KOPT-K1 (cell line): ENCODE data around the gene CCN6.

Source experiments
- H3K27ac ChIP-seq: fragments of 200-600 bp; sonication (generic); 2 replicates; pipeline ENCODE4 v1.5.1; 2016; ENCODE audit warnings: antibody characterized with exemption, mild to moderate bottlenecking, low read depth, low read length; ENCODE audit not compliant: poor library complexity, severe bottlenecking
- H3K36me3 ChIP-seq: fragments of 200-600 bp; sonication (generic); 2 replicates; pipeline ENCODE4 v1.5.1; 2017; ENCODE audit warnings: antibody characterized with exemption, mild to moderate bottlenecking, low read length, moderate library complexity; ENCODE audit not compliant: insufficient read depth
- H3K9me3 ChIP-seq: fragments of 200-600 bp; sonication (generic); 2 replicates; pipeline ENCODE4 v1.5.1; 2017; ENCODE audit warnings: antibody characterized with exemption, low read length, mild to moderate bottlenecking; ENCODE audit not compliant: insufficient read depth, poor library complexity, severe bottlenecking

CCN6 gene

DNA sequence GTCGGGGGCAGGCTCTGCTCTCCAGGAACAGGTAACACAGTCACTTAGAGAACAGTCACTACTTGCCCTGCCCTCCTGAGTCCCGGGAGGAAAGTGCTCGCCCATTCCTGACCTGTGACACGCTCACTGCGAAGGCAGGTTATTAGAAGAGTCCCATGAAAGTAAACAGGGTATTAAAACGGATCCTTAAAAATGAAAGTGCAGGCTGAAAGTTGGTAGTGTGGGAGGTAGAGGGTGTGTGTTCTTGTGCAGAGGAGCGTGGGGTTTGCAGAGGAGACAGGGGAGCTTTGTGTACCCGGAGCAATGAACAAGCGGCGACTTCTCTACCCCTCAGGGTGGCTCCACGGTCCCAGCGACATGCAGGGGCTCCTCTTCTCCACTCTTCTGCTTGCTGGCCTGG, at the start of gene CCN6:
Gene CCN6, plus strand, starts transcription at position 104 of the 400 bp plus-strand sequence. Its CDS starts 254 bp downstream, at position 358.
- no peak within 1 kb of the TSS for H3K27ac ChIP-seq
- H3K36me3 ChIP-seq: no peaks in the 10 kb centered on the region
- no peaks in the 10 kb centered on the region for H3K9me3 ChIP-seq

DNA sequence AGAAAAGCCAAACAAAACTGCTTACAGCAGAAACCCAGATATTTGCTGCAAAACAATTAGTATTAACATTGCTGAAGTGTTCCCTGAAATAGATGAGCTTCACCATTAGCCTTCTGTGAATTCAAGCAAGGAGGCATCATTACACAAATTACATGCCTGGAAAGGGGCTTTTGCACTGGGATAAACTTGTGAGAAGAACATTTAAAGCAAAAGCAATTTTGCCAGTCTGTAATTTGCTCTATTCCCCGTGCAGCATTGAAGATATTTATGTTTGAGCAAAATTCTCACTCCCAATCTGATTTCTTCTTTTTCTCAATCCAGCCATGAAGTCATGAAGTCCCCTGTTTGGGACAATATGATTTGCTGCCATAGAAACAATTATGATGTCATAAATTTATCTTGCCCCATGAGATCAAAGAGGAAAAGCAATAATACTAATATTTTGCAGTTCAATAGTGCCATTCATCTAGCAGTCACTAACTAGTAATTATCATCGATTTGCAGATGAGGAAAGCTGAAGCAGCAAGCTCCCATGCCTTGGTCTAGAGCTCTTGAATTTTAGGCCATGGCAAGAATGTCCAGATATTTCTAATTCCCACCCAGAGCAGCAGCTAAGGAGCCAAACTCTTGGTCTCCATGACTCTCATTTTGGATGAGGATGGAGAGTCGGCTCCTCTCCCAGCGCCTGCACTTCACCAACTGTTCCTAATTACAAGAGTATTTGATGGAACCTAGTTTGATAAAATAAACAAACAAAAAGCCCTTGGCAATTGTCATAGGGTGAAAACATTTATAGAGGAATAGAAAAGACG, 49.5 kb upstream of the CCN6 start:
- H3K27ac ChIP-seq: no peak overlapping the region
- H3K36me3 ChIP-seq: no peaks in the 10 kb centered on the region
- H3K9me3 ChIP-seq: peaks cover 6% of the 10 kb centered on the region

DNA sequence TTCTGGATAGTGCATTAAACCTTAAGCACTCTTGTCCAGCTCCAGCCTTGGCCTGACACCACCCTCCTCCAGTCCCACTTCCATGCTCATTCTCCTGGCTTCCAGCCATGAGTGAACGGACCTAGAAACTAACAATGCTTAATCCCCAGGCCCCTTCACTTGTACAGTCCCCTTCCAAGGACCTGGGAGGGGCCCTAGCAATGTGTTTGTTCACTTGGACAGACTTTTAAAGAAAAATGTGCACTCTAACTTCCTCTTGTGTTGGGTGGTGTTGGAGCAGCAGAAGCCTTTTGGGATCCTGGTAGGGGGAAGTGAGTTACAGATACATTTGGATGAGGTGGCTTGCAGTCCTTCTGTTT, 48.9 kb upstream of the CCN6 start:
- H3K9me3 ChIP-seq: peaks cover 6% of the 10 kb centered on the region
- no peak overlapping the region for H3K27ac ChIP-seq
- H3K36me3 ChIP-seq: no peaks in the 10 kb centered on the region

DNA sequence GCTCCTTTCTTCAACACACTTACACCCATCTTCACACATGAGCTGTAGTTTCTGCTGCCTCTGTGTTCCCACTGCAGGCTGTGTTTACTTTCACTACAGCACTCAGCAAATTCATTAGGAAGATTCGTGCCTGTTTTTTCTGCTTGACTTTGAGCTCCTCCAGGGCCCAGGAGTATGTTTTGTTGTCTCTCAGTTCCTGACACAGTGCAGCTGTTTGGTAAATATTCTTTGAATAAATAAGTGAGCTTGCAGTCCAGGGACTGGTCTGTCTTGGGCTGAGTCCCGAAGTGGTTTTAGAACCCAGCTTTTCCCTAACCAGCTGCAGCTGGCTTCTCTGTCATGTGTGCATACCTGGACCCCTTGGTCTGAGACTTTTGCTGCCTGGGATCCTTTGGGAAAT, 46.6 kb upstream of the CCN6 start:
- Histone ChIP-seq H3K27ac (no peak overlapping the region), H3K36me3 (no peaks in the 10 kb centered on the region), H3K9me3 (no peaks in the 10 kb centered on the region)

DNA sequence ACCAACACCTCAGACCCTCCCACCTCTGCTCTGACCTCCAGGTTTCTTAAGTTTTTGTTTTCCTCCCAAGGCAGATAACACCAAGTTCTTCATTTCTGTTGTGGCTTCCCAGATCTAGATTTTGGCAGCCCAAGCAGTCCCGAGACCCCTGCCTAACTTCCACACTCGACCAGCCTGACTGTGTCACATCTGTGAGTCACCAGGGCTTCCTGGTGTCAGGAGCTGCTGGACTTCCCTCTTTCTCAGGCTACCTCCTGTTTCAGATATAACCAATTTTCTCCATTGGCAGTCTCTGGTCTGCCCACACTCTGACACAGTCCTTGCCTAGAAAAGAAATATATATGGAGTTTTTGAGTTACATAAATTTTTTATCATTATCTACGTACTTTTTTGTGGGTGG, 46.1 kb upstream of the CCN6 start:
- H3K27ac ChIP-seq: no peak overlapping the region
- no peaks in the 10 kb centered on the region for H3K9me3 ChIP-seq
- H3K36me3 ChIP-seq: no peaks in the 10 kb centered on the region

DNA sequence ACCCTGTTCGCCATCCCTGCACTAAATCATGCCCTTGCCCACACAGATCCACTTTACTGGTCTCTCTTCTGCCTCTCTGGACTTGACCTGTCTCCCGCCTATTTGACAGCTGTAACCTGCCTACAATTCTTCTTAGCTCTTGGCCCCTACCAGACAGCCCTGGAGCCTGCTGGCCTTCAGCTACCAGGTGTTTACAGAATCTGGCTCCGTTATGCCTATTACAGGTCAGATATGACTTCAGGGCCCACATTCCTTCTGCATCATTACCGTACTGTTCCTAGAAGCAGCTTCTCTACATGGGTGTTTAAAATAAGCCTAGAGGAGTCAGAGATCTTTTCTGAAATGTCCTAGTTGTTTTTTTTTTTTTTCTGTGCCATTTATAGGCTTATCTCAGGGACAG, 45.4 kb upstream of the CCN6 start:
- H3K9me3 ChIP-seq: no peaks in the 10 kb centered on the region
- H3K36me3 ChIP-seq: no peaks in the 10 kb centered on the region
- H3K27ac ChIP-seq: no peak overlapping the region

DNA sequence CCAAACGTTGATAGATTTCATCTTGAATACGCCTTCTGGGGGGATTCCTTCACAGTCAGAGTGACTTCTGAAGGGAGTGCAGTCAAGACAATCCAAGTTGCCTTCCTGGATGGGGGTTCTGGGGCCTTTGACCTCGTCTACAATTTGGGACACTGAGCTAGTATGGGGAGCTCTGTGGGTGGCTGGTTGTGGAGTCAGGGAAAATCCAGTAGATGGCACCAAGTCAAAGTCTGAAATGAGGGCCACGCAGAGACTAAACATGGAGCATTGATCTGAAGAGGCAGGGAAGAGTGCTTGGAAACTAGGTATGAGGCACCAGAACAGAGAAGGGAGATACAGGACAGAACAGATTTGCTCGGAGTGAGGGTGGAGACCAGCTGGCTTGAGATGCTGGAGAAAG, 43.6 kb upstream of the CCN6 start:
- Histone ChIP-seq H3K27ac (no peak overlapping the region), H3K9me3 (no peaks in the 10 kb centered on the region), H3K36me3 (no peaks in the 10 kb centered on the region)

DNA sequence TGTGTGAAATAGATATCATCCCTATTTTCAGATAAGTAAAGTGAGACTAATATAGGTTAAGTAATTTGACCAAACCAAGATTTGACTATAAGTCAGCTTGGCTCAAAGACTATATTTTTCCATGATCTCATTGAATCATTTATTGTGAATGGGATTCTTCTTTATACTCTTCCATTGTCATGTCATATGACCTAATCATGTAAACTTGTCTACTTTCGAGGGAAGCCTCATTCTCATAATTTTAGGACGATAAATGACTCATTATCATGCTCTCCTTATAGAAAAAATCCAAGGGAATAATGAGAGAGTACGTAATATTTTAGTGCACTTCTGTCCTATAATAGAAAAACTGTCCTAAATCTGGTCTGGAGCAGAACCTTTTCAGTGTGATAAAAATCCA, 40.9 kb upstream of the CCN6 start:
- Histone ChIP-seq H3K9me3 (no peaks in the 10 kb centered on the region), H3K27ac (no peak overlapping the region), H3K36me3 (no peaks in the 10 kb centered on the region)

DNA sequence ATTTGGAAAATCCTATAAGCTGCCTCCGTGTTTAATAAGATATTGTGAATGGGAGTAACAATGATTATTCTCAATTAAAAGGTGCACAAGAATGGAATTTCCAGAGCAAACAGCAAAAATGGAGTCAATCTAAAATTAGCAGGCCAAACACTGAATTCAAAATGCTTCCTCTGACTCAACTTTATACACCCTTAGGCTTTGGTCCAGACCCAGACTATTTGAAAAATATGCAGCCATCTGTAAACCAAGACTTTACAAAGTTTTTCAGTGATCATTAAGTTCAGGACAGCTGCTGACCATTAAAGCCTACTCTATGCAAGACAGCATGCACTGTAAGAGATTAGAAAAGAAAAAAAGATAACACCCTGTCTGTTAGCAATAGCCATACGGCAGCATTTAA, 39.4 kb upstream of the CCN6 start:
- Histone ChIP-seq H3K9me3 (no peaks in the 10 kb centered on the region), H3K36me3 (no peaks in the 10 kb centered on the region), H3K27ac (no peak overlapping the region)

DNA sequence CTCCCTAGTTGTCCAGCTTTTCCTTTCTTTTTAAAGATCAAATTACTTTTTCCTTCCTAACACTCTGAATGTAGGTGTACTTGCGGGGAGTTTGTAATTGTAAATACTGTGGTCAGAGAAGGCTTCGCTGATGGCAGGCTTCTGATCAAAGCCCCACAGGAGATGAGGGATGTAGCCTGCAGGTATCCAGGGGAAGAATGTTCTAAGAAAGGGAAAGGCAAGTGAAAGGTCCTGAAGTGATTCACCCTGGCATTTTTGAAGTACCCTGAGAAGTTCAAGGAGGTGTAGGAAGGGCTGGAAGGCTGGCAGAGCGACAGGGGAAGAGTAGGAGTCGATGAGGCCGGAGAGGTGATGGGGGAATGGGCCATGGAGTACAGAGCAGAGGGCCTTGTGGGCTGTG, 38.2 kb upstream of the CCN6 start:
- Histone ChIP-seq H3K27ac (no peak overlapping the region), H3K36me3 (no peaks in the 10 kb centered on the region), H3K9me3 (no peaks in the 10 kb centered on the region)

DNA sequence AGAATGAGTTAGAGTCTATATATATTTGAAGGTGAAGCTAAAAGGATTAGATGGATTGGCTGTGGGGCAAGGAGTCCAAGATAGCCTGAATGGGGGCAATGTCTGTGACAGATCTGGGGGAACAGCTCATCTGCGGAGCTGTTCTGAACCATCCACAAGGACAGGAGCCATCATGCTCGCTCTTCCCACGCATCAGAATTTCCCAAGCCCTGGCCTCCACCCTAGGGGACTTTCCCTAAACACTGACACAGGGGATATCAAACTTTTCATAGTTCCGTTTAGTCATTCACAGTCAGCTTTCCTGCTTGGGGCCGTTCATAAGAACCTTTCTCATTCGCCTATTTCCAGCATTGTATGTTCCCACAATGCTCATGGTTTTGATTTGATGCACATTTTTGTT, 37.6 kb upstream of the CCN6 start:
- no peak overlapping the region for H3K27ac ChIP-seq

DNA sequence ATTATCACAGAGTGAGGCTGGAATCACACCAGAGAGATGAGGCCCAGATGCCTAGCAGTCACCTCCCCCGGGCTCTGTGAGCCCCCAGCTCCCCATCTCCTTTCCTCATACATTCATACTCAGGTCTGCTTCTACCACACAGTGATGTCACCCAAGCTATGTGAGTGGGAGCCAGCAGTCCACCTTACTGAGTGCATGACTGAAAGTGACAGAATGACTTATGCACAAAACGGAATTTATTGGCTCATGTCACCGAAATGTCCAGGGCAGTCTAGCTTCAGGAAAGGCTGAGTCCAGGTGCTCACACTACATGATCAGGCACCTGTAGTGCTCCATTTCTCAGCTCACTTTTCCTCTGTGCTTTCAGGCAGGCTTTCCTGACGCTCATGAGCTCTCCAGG, 36.7 kb upstream of the CCN6 start:
- no peaks in the 10 kb centered on the region for H3K36me3 ChIP-seq
- no peak overlapping the region for H3K27ac ChIP-seq
- H3K9me3 ChIP-seq: no peaks in the 10 kb centered on the region

More for the DNA sequence above, 37.6 kb upstream of the CCN6 start:
- H3K9me3 ChIP-seq: no peaks in the 10 kb centered on the region
- no peaks in the 10 kb centered on the region for H3K36me3 ChIP-seq

DNA sequence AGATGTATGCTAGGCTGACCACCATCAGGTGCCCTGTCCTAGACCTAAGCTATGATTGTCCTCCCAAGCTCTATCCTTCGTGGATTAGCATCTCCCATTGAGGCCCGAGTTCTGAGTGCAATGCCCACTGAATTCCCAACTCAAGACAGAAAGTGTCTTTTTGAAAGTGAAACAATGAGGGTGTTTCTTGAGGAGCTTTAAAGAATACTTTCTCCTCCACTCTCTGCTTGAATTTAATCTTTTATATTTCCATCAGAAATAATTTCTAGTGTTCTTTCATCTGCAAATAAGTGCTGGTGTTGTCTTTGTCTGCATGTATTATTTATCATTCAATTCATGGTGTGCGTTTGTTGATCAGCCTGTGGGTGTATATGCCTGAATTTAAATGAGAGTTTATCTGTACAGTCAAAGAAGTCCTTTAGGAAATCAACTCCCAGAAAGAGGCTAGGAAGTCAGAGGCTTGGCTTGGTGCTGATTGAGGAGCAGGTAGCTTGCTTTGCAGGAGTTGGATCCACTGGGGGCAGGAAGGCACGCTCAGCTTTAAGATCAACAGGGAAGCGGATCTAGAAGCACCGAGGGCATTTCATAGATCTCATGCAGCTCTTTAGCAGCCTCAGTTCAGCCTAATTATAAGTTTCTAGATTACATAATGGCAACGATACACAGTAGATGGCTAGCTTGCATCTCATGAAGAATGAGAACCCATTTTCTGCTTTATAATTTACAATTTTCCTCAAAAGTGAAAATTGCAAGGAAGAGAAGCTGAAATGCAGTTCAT, 36.0 kb upstream of the CCN6 start:
- no peaks in the 10 kb centered on the region for H3K36me3 ChIP-seq
- no peaks in the 10 kb centered on the region for H3K9me3 ChIP-seq
- H3K27ac ChIP-seq: no peak overlapping the region

DNA sequence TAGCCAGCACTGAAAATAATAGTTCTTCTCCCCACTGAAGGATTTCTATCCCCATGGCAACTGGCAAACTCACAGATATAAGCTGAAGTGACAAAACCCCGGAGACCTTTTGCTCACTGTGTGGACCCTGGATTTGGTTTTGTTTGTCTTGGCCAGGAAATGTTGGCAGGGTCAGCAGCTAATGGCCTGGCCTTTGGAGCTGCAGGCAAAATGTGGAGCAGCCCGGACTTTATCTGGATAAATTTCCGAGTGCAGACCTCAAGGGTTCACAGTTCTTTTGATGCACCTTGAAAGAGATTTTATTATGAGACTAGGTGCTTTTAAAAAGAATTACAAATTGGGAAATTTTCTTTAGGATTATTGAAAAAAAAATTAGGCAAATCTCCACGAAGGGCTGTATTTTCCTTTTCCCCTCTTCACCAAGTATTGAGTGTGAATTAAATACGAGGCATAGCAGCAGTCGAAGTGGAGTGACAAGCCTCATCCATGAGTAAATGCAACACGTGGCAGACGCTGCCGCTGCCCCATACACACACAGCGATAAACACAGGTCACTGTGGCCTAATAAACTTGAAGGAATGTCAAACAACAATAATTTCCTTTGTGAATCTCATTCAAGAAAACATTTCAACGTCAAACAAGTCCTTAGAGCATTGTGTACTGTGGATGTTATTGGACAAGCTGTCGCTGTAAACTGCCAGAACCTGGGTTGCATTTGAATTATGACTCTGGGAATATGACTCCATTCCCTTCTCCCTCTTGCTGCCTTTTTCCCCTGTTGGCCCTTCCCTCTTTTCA, 35.1 kb upstream of the CCN6 start:
- Histone ChIP-seq H3K9me3 (no peaks in the 10 kb centered on the region), H3K36me3 (no peaks in the 10 kb centered on the region), H3K27ac (no peak overlapping the region)

DNA sequence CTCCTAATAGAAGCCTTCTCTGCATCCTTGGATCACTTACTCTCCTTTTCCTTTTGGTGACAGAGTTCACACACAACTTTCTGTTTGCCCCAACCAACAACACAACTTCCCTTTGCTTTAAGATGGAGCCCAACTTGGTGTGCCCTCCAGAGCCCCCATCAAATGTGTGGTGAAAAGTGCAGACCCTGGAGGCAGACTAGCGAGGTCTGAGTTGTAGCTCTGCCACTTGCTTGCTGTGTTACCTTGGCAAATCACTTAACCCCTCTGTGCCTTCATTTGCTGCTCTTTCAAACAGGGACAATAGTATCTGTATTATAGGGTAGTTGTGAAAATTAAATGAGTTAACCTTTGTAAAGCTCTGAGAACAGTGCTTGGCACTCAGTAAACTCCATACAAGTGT, 34.3 kb upstream of the CCN6 start:
- Histone ChIP-seq H3K9me3 (no peaks in the 10 kb centered on the region), H3K36me3 (no peaks in the 10 kb centered on the region), H3K27ac (no peak overlapping the region)
